Epithelial cell of proximal tubule (primary cell): ENCODE results near the gene CHN1. TPM values are rescaled to one million over a fixed set of nuclear protein-coding genes. Genes with fewer than 3 reads are reported as not detected.

Experiments used
- DNase-seq: peaks from one replicate; pipeline ENCODE4 v3.0.0-alpha.2; 2011; ENCODE audit warnings: low read depth
- H3K4me3 ChIP-seq: 2 replicates; pipeline ENCODE4 v1.5.1; 2011; ENCODE audit warnings: low read depth, mild to moderate bottlenecking, low read length
- total RNA-seq: library from RNA; depleted of rRNA; stranded (reverse); fragments of >200 nt; gene quantifications from 2 replicates; pipeline ENCODE4 v1.2.3, GENCODE V29; 2015
- TF ChIP-seq, protein P1 (sequence below): conservative IDR thresholded peaks from 2 replicates; pipeline ENCODE4 v1.5.1; 2012; ENCODE audit warnings: low read depth, mild to moderate bottlenecking, low read length

The CHN1 gene
- total RNA-seq, 1 donor from 2014 or later: 22.5 TPM

DNA sequence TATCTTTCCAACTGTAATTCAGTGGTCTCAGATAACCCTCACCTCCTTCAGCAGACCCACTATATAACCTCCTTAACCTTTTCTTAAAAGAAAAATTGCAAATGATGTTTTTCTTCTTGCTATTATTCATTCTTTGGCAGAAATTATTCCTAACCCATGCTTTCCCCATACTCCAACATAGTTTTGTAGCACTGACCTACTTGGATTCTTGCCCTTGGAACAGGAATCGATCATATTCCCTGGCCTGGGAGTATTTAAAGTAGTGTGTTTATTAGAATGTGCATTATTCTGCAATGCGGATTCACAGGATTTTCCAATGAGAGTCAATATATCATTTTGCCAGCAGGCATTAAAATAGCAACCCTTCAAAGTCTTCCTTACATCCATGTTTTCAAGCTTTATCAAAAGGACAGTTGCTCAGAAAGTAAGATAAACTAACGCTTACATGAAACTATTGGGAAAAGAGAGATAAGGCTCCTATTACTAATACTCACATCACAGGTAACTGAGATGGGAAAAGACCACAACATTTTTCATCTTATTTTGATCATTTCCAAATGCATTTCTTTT, 37.4 kb downstream of the CHN1 start:
- H3K4me3 ChIP-seq: no peak overlapping the region
- TF ChIP-seq, protein P1, sequence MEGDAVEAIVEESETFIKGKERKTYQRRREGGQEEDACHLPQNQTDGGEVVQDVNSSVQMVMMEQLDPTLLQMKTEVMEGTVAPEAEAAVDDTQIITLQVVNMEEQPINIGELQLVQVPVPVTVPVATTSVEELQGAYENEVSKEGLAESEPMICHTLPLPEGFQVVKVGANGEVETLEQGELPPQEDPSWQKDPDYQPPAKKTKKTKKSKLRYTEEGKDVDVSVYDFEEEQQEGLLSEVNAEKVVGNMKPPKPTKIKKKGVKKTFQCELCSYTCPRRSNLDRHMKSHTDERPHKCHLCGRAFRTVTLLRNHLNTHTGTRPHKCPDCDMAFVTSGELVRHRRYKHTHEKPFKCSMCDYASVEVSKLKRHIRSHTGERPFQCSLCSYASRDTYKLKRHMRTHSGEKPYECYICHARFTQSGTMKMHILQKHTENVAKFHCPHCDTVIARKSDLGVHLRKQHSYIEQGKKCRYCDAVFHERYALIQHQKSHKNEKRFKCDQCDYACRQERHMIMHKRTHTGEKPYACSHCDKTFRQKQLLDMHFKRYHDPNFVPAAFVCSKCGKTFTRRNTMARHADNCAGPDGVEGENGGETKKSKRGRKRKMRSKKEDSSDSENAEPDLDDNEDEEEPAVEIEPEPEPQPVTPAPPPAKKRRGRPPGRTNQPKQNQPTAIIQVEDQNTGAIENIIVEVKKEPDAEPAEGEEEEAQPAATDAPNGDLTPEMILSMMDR: no peak
- DNase-seq: no peak

DNA sequence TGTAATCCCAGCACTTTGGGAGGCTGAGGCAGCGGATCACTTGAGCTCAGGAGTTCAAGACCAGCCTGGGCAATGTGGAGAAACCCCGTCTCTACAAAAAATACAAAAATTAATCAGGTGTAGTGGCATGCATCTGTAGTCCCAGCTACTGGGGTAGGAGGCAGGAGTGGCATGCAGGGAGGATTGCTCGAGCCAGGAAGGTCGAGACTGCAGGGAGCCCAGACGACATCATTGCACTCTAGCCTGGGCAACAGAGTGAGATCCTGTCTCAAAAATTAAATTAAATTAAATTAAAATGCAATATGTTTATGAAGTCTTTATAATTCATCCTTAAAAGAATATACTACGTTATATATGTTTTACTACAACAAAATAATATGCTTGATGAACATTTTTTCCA, 38.1 kb downstream of the CHN1 start:
- H3K4me3 ChIP-seq: no peak overlapping the region
- TF ChIP-seq, protein P1: no peak
- DNase-seq: no peak

DNA sequence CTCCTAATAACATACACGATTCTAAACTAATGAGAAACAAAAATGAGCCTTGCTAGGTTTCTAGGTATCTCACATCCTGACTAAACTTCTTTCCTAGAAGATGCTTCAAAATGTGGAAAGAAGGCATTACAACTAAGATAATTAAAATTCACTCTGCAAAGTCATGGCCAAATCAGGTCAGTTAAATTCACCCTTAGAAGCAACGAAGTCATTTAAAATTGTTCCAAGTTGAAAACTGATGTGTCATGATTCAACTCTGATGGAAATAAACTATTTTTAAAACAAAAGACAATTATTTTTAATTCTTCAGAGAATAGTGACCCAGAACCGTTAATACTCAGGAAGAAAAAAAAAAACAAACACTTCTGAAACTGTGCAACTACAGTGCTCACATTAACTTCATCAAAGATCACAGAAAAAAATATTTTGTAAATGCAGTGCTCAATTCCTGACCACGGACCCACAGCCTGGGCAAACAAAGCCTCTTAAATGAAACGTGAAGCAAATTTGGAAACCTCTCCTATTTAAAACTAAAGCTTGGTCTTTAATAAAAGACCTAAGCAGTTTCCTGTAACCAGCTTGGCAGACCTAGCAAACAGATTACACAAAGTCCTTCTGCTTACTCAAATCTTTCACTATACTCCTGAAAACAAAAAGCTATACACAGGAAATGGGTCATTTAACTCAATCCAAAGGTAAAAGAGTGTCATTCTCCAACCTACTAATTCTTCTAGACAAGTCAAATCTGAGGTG, 39.0 kb downstream of the CHN1 start:
- TF ChIP-seq, protein P1: no peak
- DNase-seq: no peak
- H3K4me3 ChIP-seq: no peak overlapping the region

DNA sequence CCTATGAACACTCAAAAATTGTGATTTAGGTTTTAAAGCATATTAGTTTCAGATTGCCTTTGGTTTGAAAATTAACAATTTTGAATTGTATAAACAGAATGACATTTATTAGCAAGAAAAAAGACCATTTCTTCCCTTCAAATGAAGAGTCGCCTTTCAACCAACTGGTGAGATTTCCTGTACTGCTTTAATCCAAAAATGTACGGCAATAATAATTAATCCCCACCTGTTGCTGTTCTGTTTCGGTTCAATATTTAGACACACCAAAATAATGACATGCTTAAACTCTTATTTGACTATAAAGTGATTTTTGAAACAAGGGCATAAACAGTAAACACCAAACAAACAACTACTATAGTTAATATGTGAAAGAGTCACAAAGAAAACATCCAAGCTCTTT, 39.6 kb downstream of the CHN1 start:
- DNase-seq: no peak
- H3K4me3 ChIP-seq: no peak overlapping the region
- TF ChIP-seq, protein P1: no peak

DNA sequence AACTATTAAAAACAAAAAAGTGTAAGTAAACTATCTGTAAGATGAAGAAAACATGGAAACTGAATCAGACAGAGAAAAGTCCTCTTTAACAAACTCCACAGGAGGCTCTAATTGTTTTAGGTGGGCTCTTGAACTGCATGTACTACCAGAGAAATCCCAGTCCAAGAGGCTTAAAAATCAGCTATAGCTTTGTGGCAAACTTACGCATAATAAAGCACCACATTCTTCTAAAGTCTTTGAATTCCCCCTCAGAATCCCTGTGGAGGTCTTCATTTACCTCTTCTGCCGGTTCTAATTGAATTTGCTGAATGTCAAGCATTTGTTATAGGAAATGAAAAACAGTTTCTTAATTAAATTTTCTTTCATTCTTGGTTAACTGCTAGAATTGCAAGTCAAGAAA, 40.8 kb downstream of the CHN1 start:
- H3K4me3 ChIP-seq: no peak overlapping the region
- TF ChIP-seq, protein P1: no peak
- no peak for DNase-seq

DNA sequence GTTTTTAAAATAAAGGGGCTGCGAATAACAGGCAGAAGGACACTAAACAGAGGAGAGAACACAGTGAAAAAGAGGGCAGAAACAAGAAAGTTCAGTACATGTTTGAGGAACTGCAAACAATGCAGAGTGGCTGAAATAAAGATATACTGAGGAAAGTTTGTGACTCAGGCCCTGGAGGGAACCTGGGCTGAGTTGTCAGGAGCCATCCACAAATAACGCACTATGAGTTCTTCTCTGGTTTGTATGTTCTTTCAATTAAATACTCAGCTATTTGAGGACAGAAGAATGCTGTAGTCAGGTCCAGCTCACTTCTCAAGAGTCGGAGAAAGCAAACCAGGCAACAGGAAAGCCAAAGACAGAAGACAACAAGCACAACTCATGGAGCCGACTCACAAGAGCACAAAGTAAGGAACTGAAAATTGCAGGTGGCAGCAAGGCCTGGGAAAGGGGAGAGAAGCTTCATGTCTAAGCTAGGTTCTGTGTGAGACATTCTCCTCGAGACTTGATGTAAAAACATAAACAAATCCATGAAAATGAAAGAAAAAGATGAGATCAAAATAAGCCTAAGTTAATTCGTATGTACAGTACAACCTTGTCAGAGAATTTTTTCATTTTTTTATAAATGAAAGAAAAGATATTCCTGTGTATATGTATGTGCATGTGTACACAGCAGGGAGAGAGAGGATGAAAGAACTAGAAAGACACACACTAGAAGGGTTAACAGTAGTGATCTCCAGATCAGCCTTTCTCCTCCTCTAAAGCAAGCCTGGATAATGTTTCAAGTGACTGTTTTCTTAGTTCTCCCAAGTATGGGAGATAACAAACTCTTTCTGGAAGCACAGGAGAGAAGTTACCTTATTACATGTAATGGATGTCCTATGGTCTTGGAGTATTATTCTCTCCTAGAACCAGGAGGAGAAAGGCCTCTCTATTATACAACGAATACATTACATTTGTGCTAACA, 41.5 kb downstream of the CHN1 start:
- DNase-seq: no peak
- no peak overlapping the region for H3K4me3 ChIP-seq
- TF ChIP-seq, protein P1: no peak
